Breast epithelium (tissue), 3 donors: Measurements from ENCODE around the gene DCP1A.

Experiments used
- CTCF ChIP-seq, 3 donors: fragments of 450-650 bp; IDR thresholded peaks; one replicate each; pipeline ENCODE4 v1.5.1; 2016 to 2017; ENCODE audit warnings: antibody characterized with exemption in 3 of 3, mild to moderate bottlenecking in 3 of 3, moderate library complexity in 3 of 3
- POLR2A ChIP-seq: fragments of 450-650 bp; IDR thresholded peaks from one replicate; pipeline ENCODE4 v1.6.1; 2016; ENCODE audit warnings: antibody characterized with exemption, mild to moderate bottlenecking, moderate library complexity

GRCh38 chr3:53334742-53335141, 12.6 kb downstream of the DCP1A start:
- no peak for TF ChIP-seq CTCF (IDR thresholded peaks at IDR 0.05)
- TF ChIP-seq POLR2A, result no peak
